Endothelial cell of umbilical vein (primary cell): ENCODE measurements around the gene UBR3. TPM values are rescaled to one million over a fixed set of nuclear protein-coding genes. Genes with fewer than 3 reads are reported as not detected.

Experiments
- BruUV-seq: library from RNA; stranded (reverse); fragments of 400-500 nt; replicated peaks from 2 replicates; lab custom pipeline; 2021; lab: Mats Ljungman, UMichigan
- CTCF ChIA-PET: fragments of 300-600, 350-600 bp; sonication (Branson Sonifier 250); formaldehyde crosslinking; loops from one replicate; lab custom pipeline; 2021; ENCODE audit warnings: antibody characterized with exemption, inconsistent platforms; lab: Charles Lee
- POLR2A ChIA-PET: fragments of 300-600, 350-600 bp; sonication (Branson Sonifier 250); formaldehyde crosslinking; loops from one replicate; lab custom pipeline; 2021; ENCODE audit warnings: antibody characterized with exemption, inconsistent platforms; lab: Charles Lee
- DNase-seq: peaks from one replicate; pipeline ENCODE4 v3.0.0-alpha.2; 2011; ENCODE audit warnings: low read depth, low spot score
- FAIRE-seq: peaks from 2 replicates; lab custom pipeline; 2011; peaks lifted over from hg19 to GRCh38; lab: Jason Lieb, UNC
- H2AFZ ChIP-seq: 2 replicates; pipeline ENCODE4 v1.6.0; 2012; ENCODE audit warnings: low read depth, low read length, control low read depth, inconsistent platforms
- H3K27ac ChIP-seq: 2 replicates; pipeline ENCODE4 v1.5.1; 2011; ENCODE audit warnings: low read depth, mild to moderate bottlenecking, control low read depth, low read length, moderate library complexity; ENCODE audit not compliant: insufficient read depth
- H3K27me3 ChIP-seq, 2 experiments: 2 replicates each; pipeline versions ENCODE4 v1.6.0 to v1.6.1; 2011; ENCODE audit warnings: low read length in 2 of 2, mixed read lengths in 1 of 2; ENCODE audit not compliant: control insufficient read depth in 2 of 2, insufficient read depth in 2 of 2
- H3K36me3 ChIP-seq, 2 experiments: 2 replicates in 1 of 2; 3 replicates in 1 of 2; pipeline ENCODE4 v1.5.1; 2011; ENCODE audit warnings: low read length in 2 of 2, mild to moderate bottlenecking in 1 of 2, moderate library complexity in 1 of 2; ENCODE audit not compliant: control insufficient read depth in 2 of 2, insufficient read depth in 2 of 2; ENCODE audit errors: extremely low read depth in 1 of 2
- H3K4me1 ChIP-seq: 3 replicates; pipeline ENCODE4 v1.5.1; 2011; ENCODE audit warnings: mild to moderate bottlenecking, low read length; ENCODE audit not compliant: control insufficient read depth, insufficient read depth; ENCODE audit errors: extremely low read depth
- H3K4me2 ChIP-seq: 2 replicates; pipeline ENCODE4 v1.6.1; 2011; ENCODE audit warnings: low read length, control low read depth, mixed read lengths; ENCODE audit not compliant: insufficient read depth
- H3K4me3 ChIP-seq, 3 experiments: fragments of 200-600 bp in 1 of 3; sonication (generic), shearing (Covaris generic) in 1 of 3; replicated peaks in 1 of 3; 2 replicates each; pipeline ENCODE4 v1.5.1; 2011 to 2016; ENCODE audit warnings: control low read depth in 3 of 3, low read length in 3 of 3, mild to moderate bottlenecking in 2 of 3, inconsistent platforms in 1 of 3, low read depth in 1 of 3, moderate library complexity in 1 of 3; ENCODE audit not compliant: insufficient read depth in 1 of 3
- H3K79me2 ChIP-seq: 2 replicates; pipeline ENCODE4 v1.6.0; 2012; ENCODE audit warnings: low read length, inconsistent platforms; ENCODE audit not compliant: control insufficient read depth, insufficient read depth
- H3K9ac ChIP-seq: replicated peaks from 2 replicates; pipeline ENCODE3; 2011; ENCODE audit warnings: low read length, control low read depth; ENCODE audit not compliant: insufficient read depth; ENCODE audit errors: extremely low read depth
- H3K9me1 ChIP-seq: replicated peaks from 3 replicates; pipeline ENCODE4 v1.6.0; 2011; ENCODE audit warnings: mild to moderate bottlenecking, low read length; ENCODE audit not compliant: control insufficient read depth, insufficient read depth; ENCODE audit errors: extremely low read depth
- H3K9me3 ChIP-seq: replicated peaks from 2 replicates; pipeline ENCODE4 v1.5.1; 2012; ENCODE audit warnings: low read length, inconsistent platforms; ENCODE audit not compliant: control insufficient read depth, insufficient read depth
- H4K20me1 ChIP-seq: replicated peaks from 2 replicates; pipeline ENCODE3; 2011; ENCODE audit warnings: mild to moderate bottlenecking, low read length; ENCODE audit not compliant: control insufficient read depth, insufficient read depth; ENCODE audit errors: extremely low read depth
- EZH2 ChIP-seq: IDR thresholded peaks from 2 replicates; pipeline ENCODE4 v1.6.1; 2012; ENCODE audit warnings: borderline replicate concordance, low read depth, mild to moderate bottlenecking, moderate library complexity, low read length, inconsistent platforms; ENCODE audit not compliant: severe bottlenecking
- FOS ChIP-seq: IDR thresholded peaks from 2 replicates; pipeline ENCODE4 v1.6.1; 2011; ENCODE audit warnings: mild to moderate bottlenecking, low read length, moderate library complexity, borderline replicate concordance; ENCODE audit not compliant: insufficient read depth
- GATA2 ChIP-seq: IDR thresholded peaks from 2 replicates; pipeline ENCODE4 v1.7.0; 2011; ENCODE audit warnings: low read depth, mild to moderate bottlenecking, moderate library complexity, mixed read lengths, low read length; ENCODE audit not compliant: insufficient read length, insufficient read depth
- JUN ChIP-seq: IDR thresholded peaks from 2 replicates; pipeline ENCODE4 v1.6.1; 2011; ENCODE audit warnings: borderline replicate concordance, low read depth; ENCODE audit not compliant: insufficient read length, insufficient read depth
- MYC ChIP-seq: IDR thresholded peaks from one replicate; pipeline ENCODE4 v1.6.1; 2011; ENCODE audit warnings: mild to moderate bottlenecking, low read depth, low read length
- POLR2A ChIP-seq: IDR thresholded peaks from 2 replicates; pipeline ENCODE4 v1.6.1; 2012; ENCODE audit warnings: low read depth, mild to moderate bottlenecking, control low read depth, low read length
- POLR2AphosphoS5 ChIP-seq: IDR thresholded peaks from 2 replicates; pipeline ENCODE4 v1.6.1; 2012; ENCODE audit warnings: low read depth, mild to moderate bottlenecking, control low read depth, low read length, moderate library complexity; ENCODE audit not compliant: insufficient read depth
- dilution Hi-C: fragments of 300-500 bp; cut with MboI; formaldehyde crosslinking; loops from one replicate; pipeline ENCODE4 v1.15.0; 2019; ENCODE audit warnings: low sequenced_read_pairs; ENCODE audit not compliant: extremely low pct_ligation_motif_present
- intact Hi-C: fragments of 100-400 bp; cut with micrococcal nuclease; formaldehyde crosslinking; loops from one replicate; pipeline ENCODE4 v1.10.0; 2022
- polyA plus RNA-seq, 4 experiments: library from polyadenylated mRNA; depleted of rRNA in 3 of 4; stranded (reverse) in 3 of 4; unstranded in 1 of 4; fragments of >200 nt; gene quantifications; 2 replicates each; pipeline versions ENCODE4 v1.2.1 to v1.2.3, GENCODE V29; 2011 to 2012; ENCODE audit warnings: missing spikeins in 1 of 4
- total RNA-seq: library from RNA; stranded (reverse); gene quantifications from 2 replicates; pipeline ENCODE4 v1.2.3, GENCODE V29; 2021
- TF ChIP-seq, protein P1 (sequence below): IDR thresholded peaks from 2 replicates; pipeline ENCODE4 v1.6.1; 2011; ENCODE audit not compliant: insufficient read depth, insufficient read length
- TF ChIP-seq, protein P2 (sequence below), 2 donors: IDR thresholded peaks; 1 replicate in 1 of 2; 2 replicates in 1 of 2; pipeline ENCODE4 v1.5.1; 2011; ENCODE audit warnings: low read length in 2 of 2, mild to moderate bottlenecking in 2 of 2, moderate library complexity in 2 of 2, control low read depth in 1 of 2, inconsistent platforms in 1 of 2, low read depth in 1 of 2; ENCODE audit not compliant: insufficient read depth in 1 of 2; ENCODE audit errors: extremely low read depth in 1 of 2

UBR3 gene
- total and polyA plus RNA-seq, 2 donors (not counting 3 experiments of a cell fraction or from before 2014, with no cell fraction given): 5.3 to 27.5 TPM

DNA sequence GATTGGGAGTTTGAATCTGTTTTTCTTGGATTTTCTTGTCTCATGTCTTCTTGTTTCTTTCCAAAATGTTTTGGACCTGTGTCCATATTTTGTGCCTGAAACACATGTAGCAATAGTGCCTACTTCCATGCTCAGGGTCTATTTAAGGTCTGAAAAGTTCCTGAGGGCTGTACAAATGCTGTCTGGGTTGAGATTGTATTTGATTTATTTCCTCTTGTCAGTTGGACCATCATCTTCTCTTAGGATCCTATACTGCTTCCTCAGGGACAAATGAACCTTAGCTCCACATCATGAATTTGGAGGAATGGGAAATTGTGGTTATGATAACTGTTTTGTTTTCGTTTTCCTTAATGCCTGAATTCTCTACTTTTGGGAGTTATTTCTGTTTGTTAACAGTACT lies 59.9 kb downstream of the UBR3 start:
- H3K4me1 ChIP-seq: no peaks in the 10 kb centered on the region
- ChIA-PET CTCF (interaction anchor here (1.2 to 2.1 kb wide), 2 partner anchors 15 to 23 kb away, joined by 3 to 4 read pairs; no protein-coding TSS in a partner anchor), POLR2A (no interaction called here)
- no peaks in the 10 kb centered on the region for H3K27me3 ChIP-seq
- H3K4me3 ChIP-seq: no peak overlapping the region
- no peak for TF ChIP-seq POLR2AphosphoS5
- TF ChIP-seq POLR2A: no peak
- TF ChIP-seq FOS: no peak
- TF ChIP-seq, protein P1, sequence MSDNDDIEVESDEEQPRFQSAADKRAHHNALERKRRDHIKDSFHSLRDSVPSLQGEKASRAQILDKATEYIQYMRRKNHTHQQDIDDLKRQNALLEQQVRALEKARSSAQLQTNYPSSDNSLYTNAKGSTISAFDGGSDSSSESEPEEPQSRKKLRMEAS: no peak
- TF ChIP-seq GATA2: no peak
- TF ChIP-seq EZH2: no peak
- TF ChIP-seq JUN: no peak
- TF ChIP-seq MYC: no peak
- TF ChIP-seq, protein P2, sequence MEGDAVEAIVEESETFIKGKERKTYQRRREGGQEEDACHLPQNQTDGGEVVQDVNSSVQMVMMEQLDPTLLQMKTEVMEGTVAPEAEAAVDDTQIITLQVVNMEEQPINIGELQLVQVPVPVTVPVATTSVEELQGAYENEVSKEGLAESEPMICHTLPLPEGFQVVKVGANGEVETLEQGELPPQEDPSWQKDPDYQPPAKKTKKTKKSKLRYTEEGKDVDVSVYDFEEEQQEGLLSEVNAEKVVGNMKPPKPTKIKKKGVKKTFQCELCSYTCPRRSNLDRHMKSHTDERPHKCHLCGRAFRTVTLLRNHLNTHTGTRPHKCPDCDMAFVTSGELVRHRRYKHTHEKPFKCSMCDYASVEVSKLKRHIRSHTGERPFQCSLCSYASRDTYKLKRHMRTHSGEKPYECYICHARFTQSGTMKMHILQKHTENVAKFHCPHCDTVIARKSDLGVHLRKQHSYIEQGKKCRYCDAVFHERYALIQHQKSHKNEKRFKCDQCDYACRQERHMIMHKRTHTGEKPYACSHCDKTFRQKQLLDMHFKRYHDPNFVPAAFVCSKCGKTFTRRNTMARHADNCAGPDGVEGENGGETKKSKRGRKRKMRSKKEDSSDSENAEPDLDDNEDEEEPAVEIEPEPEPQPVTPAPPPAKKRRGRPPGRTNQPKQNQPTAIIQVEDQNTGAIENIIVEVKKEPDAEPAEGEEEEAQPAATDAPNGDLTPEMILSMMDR (IDR thresholded peaks at IDR 0.05; ENCODE audit: extremely low read depth in 1 of 2, insufficient read depth in 1 of 2, low read depth in 1 of 2, low read length in 2 of 2): no peak
- H3K9ac ChIP-seq: no peak overlapping the region
- no peak for DNase-seq
- H3K79me2 ChIP-seq: no peaks in the 10 kb centered on the region
- dilution Hi-C loops (no loop called here), intact Hi-C loops (no loop called here)
- no peaks in the 10 kb centered on the region for H4K20me1 ChIP-seq
- H3K9me1 ChIP-seq: no peaks in the 10 kb centered on the region
- no peak for FAIRE-seq
- no peak overlapping the region for H2AFZ ChIP-seq
- H3K36me3 ChIP-seq: no peaks in the 10 kb centered on the region
- H3K4me2 ChIP-seq: no peak overlapping the region
- H3K9me3 ChIP-seq: no peaks in the 10 kb centered on the region
- no peak overlapping the region for H3K27ac ChIP-seq
- BruUV-seq: no TSS peak
